GM18868 (cell line): Measurements from ENCODE around the gene NR6A1.

ENCODE experiments used
- ATAC-seq: cut with Tn5 transposase; IDR thresholded peaks from one replicate; pipeline ENCODE4 v1.9.1; 2021; ENCODE audit warnings: mild to moderate bottlenecking, moderate library complexity; ENCODE audit not compliant: unreplicated experiment

Gene NR6A1

GRCh38 chr9:124479947-124480620 lies 291.0 kb downstream of the NR6A1 start:
- no peak for ATAC-seq

GRCh38 chr9:124479371-124479770 lies 291.7 kb downstream of the NR6A1 start:
- no peak for ATAC-seq

GRCh38 chr9:124478354-124478753 lies 292.8 kb downstream of the NR6A1 start:
- ATAC-seq, result no peak

- no peak for ATAC-seq
Observed at GRCh38 chr9:124477648-124478285, 293.3 kb downstream of the NR6A1 start.

- ATAC-seq, result no peak
Observed at GRCh38 chr9:124477211-124477647, 293.9 kb downstream of the NR6A1 start.

- ATAC-seq, result no peak
Observed at GRCh38 chr9:124475868-124476690, 295.0 kb downstream of the NR6A1 start.

- ATAC-seq, result no peak
Observed at GRCh38 chr9:124475158-124475867, 295.8 kb downstream of the NR6A1 start.

GRCh38 chr9:124474151-124474550 lies 297.0 kb downstream of the NR6A1 start:
- ATAC-seq, result no peak

- no peak for ATAC-seq
Observed at GRCh38 chr9:124473310-124473709, 297.8 kb downstream of the NR6A1 start.

- ATAC-seq, result no peak
Observed at GRCh38 chr9:124472770-124473169, 298.3 kb downstream of the NR6A1 start.

- ATAC-seq, result no peak
Observed at GRCh38 chr9:124471761-124472160, 299.4 kb downstream of the NR6A1 start.

GRCh38 chr9:124470726-124471125 lies 300.4 kb downstream of the NR6A1 start:
- no peak for ATAC-seq

GRCh38 chr9:124470306-124470705 lies 300.8 kb downstream of the NR6A1 start:
- no peak for ATAC-seq

GRCh38 chr9:124469011-124469832 lies 301.9 kb downstream of the NR6A1 start:
- ATAC-seq, result no peak

- ATAC-seq, result no peak
Observed at GRCh38 chr9:124468061-124468740, 302.9 kb downstream of the NR6A1 start.

- no peak for ATAC-seq
Observed at GRCh38 chr9:124467410-124468060, 303.6 kb downstream of the NR6A1 start.
